ENCODE measurements around the gene TNFAIP6. TPM values are rescaled to one million over a fixed set of nuclear protein-coding genes. Genes with fewer than 3 reads are reported as not detected.
"Not testable (repeated sequence)": the region's sequence is repeated elsewhere in the genome, so short reads cannot be mapped to it uniquely, and the experiment has no call there.

Gene TNFAIP6
- total and polyA plus RNA-seq, 4 donors, result 0.75 to 5.2 (median 3.3) TPM

DNA sequence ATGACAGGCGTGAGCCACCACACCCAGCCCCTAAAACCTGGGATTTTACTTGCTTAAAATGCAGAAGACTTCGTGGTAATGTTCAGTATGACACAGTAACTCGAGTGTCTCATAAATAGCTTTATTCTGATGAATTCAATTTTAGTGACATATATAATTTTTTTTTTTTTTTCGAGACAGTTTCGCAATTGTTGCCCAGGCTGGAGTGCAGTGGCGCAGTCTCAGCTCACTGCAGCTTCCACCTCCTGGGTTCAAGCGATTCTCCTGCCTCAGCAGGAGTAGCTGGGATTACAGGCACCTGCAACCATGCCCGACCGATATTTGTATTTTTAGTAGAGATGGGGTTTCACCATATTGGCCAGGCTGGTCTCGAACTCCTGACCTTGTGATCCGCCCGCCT, 64.3 kb downstream of the TNFAIP6 start:
- intact Hi-C loops (cut with DNase I); DNase-seq; H3K4me1 ChIP-seq (ENCODE audit: control insufficient read depth in 1 of 2, insufficient read depth in 2 of 2, low read length in 2 of 2); ATAC-seq (ENCODE audit: low FRiP score); H3K9me3 ChIP-seq (ENCODE audit: control insufficient read depth, low read length); H3K27ac ChIP-seq (ENCODE audit: low read depth in 1 of 2, low read length in 2 of 2); H3K36me3 ChIP-seq (ENCODE audit: control insufficient read depth in 1 of 2, insufficient read depth in 2 of 2, low read length in 1 of 2); H3K27me3 ChIP-seq (ENCODE audit: control insufficient read depth in 1 of 2, insufficient read depth in 2 of 2, low read length in 1 of 2); H3K4me3 ChIP-seq (ENCODE audit: low read length in 2 of 2): not testable (repeated sequence)
- WGBS, 2 donors, result 96 to 97% methylated on average over 12 of the region's 12 CpGs

DNA sequence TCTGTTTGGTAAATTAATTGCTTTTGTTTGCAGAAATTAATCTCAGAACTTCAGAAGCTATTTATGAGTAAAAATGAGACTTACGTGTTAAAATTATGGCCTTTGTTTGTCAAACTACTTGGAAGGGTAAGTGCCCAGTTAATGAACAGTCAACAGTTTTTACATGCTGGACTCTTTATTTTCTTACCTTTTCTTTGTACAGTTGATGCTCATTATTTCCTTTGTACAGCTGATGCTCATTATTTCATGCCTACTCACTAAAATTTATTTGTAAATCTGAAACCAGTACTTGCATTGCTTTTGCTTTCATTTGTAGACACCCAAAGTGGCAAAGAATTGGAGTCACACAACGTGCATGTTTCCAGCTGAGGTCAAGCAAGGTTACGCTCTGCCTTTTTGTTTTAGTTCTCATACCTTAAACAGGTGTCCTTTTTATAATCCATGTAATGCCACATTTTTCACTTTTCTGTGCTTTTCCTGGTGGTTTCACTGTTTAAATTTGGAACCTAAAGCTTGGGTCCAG, 65.6 kb downstream of the TNFAIP6 start:
- H3K36me3 ChIP-seq (ENCODE audit: control insufficient read depth in 1 of 2, insufficient read depth in 2 of 2, low read length in 1 of 2), result peaks cover 9 to 10% of the 10 kb centered on the region in 2 donors
- H3K27ac ChIP-seq (ENCODE audit: low read depth in 1 of 2, low read length in 2 of 2), result no peak overlapping the region
- no peak for DNase-seq
- H3K9me3 ChIP-seq (ENCODE audit: control insufficient read depth, low read length), result no peaks in the 10 kb centered on the region
- no peaks in the 10 kb centered on the region for H3K4me1 ChIP-seq (ENCODE audit: control insufficient read depth in 1 of 2, insufficient read depth in 2 of 2, low read length in 2 of 2)
- no peak overlapping the region for H3K4me3 ChIP-seq (ENCODE audit: low read length in 2 of 2)
- intact Hi-C loops (cut with DNase I), result no loop called here
- no peak for ATAC-seq (ENCODE audit: low FRiP score)
- H3K27me3 ChIP-seq (ENCODE audit: control insufficient read depth in 1 of 2, insufficient read depth in 2 of 2, low read length in 1 of 2), result no peaks in the 10 kb centered on the region
- 77 to 81% methylated on average over 3 of the region's 3 CpGs for WGBS, 2 donors

DNA sequence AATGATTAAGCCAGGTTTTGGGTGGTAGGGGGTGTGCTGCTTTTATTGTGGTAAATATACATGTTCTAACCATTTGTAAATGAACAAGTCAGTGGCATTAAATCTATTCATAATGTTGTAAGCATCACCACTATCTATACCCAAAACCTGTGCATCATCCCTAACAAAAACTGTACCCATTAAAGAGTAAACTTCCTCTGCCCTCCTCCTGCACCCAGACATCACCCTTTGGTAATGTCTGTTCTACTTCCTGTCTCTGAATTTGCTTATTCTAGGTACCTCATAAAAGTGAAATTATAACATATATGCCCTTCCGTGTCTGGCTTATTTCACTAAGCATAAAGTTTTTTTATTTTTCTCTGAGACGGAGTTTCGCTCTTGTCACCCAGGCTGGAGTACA, 66.4 kb downstream of the TNFAIP6 start:
- ATAC-seq (ENCODE audit: low FRiP score) (no peak), DNase-seq (no peak)
- Histone ChIP-seq H3K27me3 (ENCODE audit: control insufficient read depth in 1 of 2, insufficient read depth in 2 of 2, low read length in 1 of 2) (no peaks in the 10 kb centered on the region), H3K9me3 (ENCODE audit: control insufficient read depth, low read length) (no peaks in the 10 kb centered on the region), H3K36me3 (ENCODE audit: control insufficient read depth in 1 of 2, insufficient read depth in 2 of 2, low read length in 1 of 2) (peaks cover 9 to 10% of the 10 kb centered on the region in 2 donors), H3K27ac (ENCODE audit: low read depth in 1 of 2, low read length in 2 of 2) (no peak overlapping the region), H3K4me1 (ENCODE audit: control insufficient read depth in 1 of 2, insufficient read depth in 2 of 2, low read length in 2 of 2) (no peaks in the 10 kb centered on the region), H3K4me3 (ENCODE audit: low read length in 2 of 2) (no peak overlapping the region)
- 71 to 77% methylated on average over 3 of the region's 3 CpGs for WGBS, 2 donors
- intact Hi-C loops (cut with DNase I), result no loop called here

Small RNAs within 50 kb of the gene (microRNA-seq; reads per million reads assigned to microRNA genes)
- gene MIR4773-1, result 0 reads per million in 2 donors
- gene MIR4773-2, result 0 reads per million in 2 donors

Other genes with a start within 250 kb of the TNFAIP6 start
- 10 to 100 TPM in 1 of 2 donors, 1 to 10 TPM in 1; 3.7 to 11.7 TPM for gene RBM43, start 95.7 kb upstream of the TNFAIP6 start, total RNA-seq
- gene RBM43, start 95.7 kb upstream of the TNFAIP6 start, polyA plus RNA-seq, result 10 to 100 TPM in 1 of 2 donors, 1 to 10 TPM in 1; 4.8 to 10.1 TPM
- gene NMI, start 67.9 kb upstream of the TNFAIP6 start, total RNA-seq, result 10 to 100 TPM; 10.1 to 13.6 TPM
- gene NMI, start 67.9 kb upstream of the TNFAIP6 start, polyA plus RNA-seq, result 10 to 100 TPM; 10.2 to 24.9 TPM
- gene RIF1, start 52.3 kb downstream of the TNFAIP6 start, total RNA-seq, result 10 to 100 TPM; 37.2 to 49.1 TPM
- 1 to 10 TPM; 2.3 to 6.7 TPM for gene RIF1, start 52.3 kb downstream of the TNFAIP6 start, polyA plus RNA-seq